SK-N-SH (cell line): ENCODE data around the gene SIK2. TPM values are rescaled to one million over a fixed set of nuclear protein-coding genes. Genes with fewer than 3 reads are reported as not detected.
A peak's percentile ranks its signal among the peaks of the same experiment; 100 is the strongest.

Source experiments
- CTCF ChIA-PET: fragments of 300-600, 350-600 bp; formaldehyde crosslinking; extraction: SDS; loops from one replicate; lab custom pipeline; 2021; lab: Yijun Ruan, JAX
- POLR2A ChIA-PET: fragments of 350-600 bp; sonication (Branson Sonifier 250); formaldehyde crosslinking; extraction: SDS; loops from one replicate; lab custom pipeline; 2020; ENCODE audit warnings: antibody characterized with exemption, inconsistent platforms; lab: Yijun Ruan, JAX
- DNase-seq: peaks from one replicate; pipeline ENCODE4 v3.0.0; 2012
- H2AFZ ChIP-seq: fragments of 200-600 bp; sonication (generic); 2 replicates; pipeline ENCODE4 v1.8.1; 2016; ENCODE audit warnings: antibody characterized with exemption, mild to moderate bottlenecking, low read depth
- H3F3A ChIP-seq: fragments of 200-600 bp; sonication (generic); replicated peaks from 2 replicates; pipeline ENCODE3; 2016; ENCODE audit warnings: antibody characterized with exemption, mild to moderate bottlenecking; ENCODE audit not compliant: insufficient read depth
- H3K27ac ChIP-seq, 2 experiments: fragments of 200-500 bp in 1 of 2; fragments of 200-600 bp in 1 of 2; sonication (Bioruptor generic) in 1 of 2; sonication (generic), shearing (Covaris generic) in 1 of 2; 2 replicates each; pipeline versions ENCODE4 v1.5.1 to v1.6.1; 2014 to 2016; ENCODE audit warnings: low read depth in 2 of 2, inconsistent platforms in 1 of 2, low read length in 1 of 2, mild to moderate bottlenecking in 1 of 2, mixed read lengths in 1 of 2
- H3K27me3 ChIP-seq: fragments of 200-600 bp; sonication (generic), shearing (Covaris generic); 2 replicates; pipeline ENCODE4 v1.6.1; 2016; ENCODE audit warnings: mixed run types; ENCODE audit not compliant: insufficient read depth
- H3K36me3 ChIP-seq, 2 experiments: fragments of 200-500 bp in 1 of 2; fragments of 200-600 bp in 1 of 2; sonication (Bioruptor generic) in 1 of 2; sonication (generic) in 1 of 2; replicated peaks in 1 of 2; 2 replicates each; pipeline versions ENCODE3 to v1.5.1; 2014 to 2016; ENCODE audit warnings: low read length in 1 of 2, mild to moderate bottlenecking in 1 of 2; ENCODE audit not compliant: insufficient read depth in 2 of 2, control insufficient read depth in 1 of 2
- H3K4me1 ChIP-seq, 2 experiments: fragments of 200-500 bp in 1 of 2; fragments of 200-600 bp in 1 of 2; sonication (Bioruptor generic) in 1 of 2; sonication (generic), shearing (Covaris generic) in 1 of 2; 2 replicates each; pipeline versions ENCODE4 v1.5.1 to v1.6.1; 2014 to 2016; ENCODE audit warnings: low read depth in 1 of 2, low read length in 1 of 2, mixed run types in 1 of 2; ENCODE audit not compliant: insufficient read depth in 2 of 2, control insufficient read depth in 1 of 2
- H3K4me2 ChIP-seq: fragments of 200-600 bp; sonication (generic), shearing (Covaris generic); 2 replicates; pipeline ENCODE4 v1.6.1; 2017; ENCODE audit warnings: mixed run types
- H3K4me3 ChIP-seq, 2 experiments: fragments of 200-500 bp in 1 of 2; fragments of 200-600 bp in 1 of 2; sonication (Bioruptor generic) in 1 of 2; sonication (generic), shearing (Covaris generic) in 1 of 2; 2 replicates each; pipeline versions ENCODE4 v1.5.1 to v1.8.1; 2014 to 2016; ENCODE audit warnings: low read depth in 2 of 2, inconsistent platforms in 1 of 2, low read length in 1 of 2, mild to moderate bottlenecking in 1 of 2, mixed read lengths in 1 of 2, moderate library complexity in 1 of 2
- H3K79me2 ChIP-seq: fragments of 200-600 bp; sonication (generic); 2 replicates; pipeline ENCODE4 v1.8.1; 2017; ENCODE audit warnings: mild to moderate bottlenecking; ENCODE audit not compliant: insufficient read depth
- H3K9ac ChIP-seq: fragments of 200-600 bp; sonication (generic); 2 replicates; pipeline ENCODE4 v1.6.1; 2017; ENCODE audit warnings: mixed run types
- H3K9me2 ChIP-seq: fragments of 200-600 bp; sonication (generic); 2 replicates; pipeline ENCODE4 v1.6.1; 2017; ENCODE audit warnings: mixed run types
- H3K9me3 ChIP-seq: fragments of 200-600 bp; sonication (generic); 2 replicates; pipeline ENCODE4 v1.6.1; 2017; ENCODE audit warnings: mixed run types, mild to moderate bottlenecking, moderate library complexity
- H4K20me1 ChIP-seq: fragments of 200-600 bp; sonication (generic); 2 replicates; pipeline ENCODE4 v1.6.1; 2017; ENCODE audit warnings: mild to moderate bottlenecking, mixed run types; ENCODE audit not compliant: insufficient read depth
- ELF1 ChIP-seq: IDR thresholded peaks from 2 replicates; pipeline ENCODE4 v1.4.0; 2012
- EP300 ChIP-seq, 2 experiments: IDR thresholded peaks; 2 replicates each; pipeline versions ENCODE4 v1.4.0 to v1.6.1; 2012; ENCODE audit warnings: borderline replicate concordance in 1 of 2, low read depth in 1 of 2, low read length in 1 of 2
- EZH2phosphoT487 ChIP-seq: fragments of 200-600 bp; sonication (generic); IDR thresholded peaks from 2 replicates; pipeline ENCODE4 v1.6.1; 2017; ENCODE audit warnings: low read depth, mixed run types, mild to moderate bottlenecking, antibody characterized with exemption, moderate library complexity, borderline replicate concordance
- GABPA ChIP-seq: IDR thresholded peaks from 2 replicates; pipeline ENCODE4 v1.4.0; 2012; ENCODE audit warnings: low read depth, mild to moderate bottlenecking
- GATA2 ChIP-seq: sonication (generic); formaldehyde crosslinking; IDR thresholded peaks from 2 replicates; pipeline ENCODE4 v1.5.0; 2020; ENCODE audit warnings: mild to moderate bottlenecking, missing genetic modification reagents
- JUND ChIP-seq: IDR thresholded peaks from 2 replicates; pipeline ENCODE4 v1.4.0; 2012
- MEF2A ChIP-seq: IDR thresholded peaks from 2 replicates; pipeline ENCODE4 v1.4.0; 2012; ENCODE audit warnings: low read depth, borderline replicate concordance
- MXI1 ChIP-seq: IDR thresholded peaks from 2 replicates; pipeline ENCODE4 v1.6.1; 2012; ENCODE audit warnings: mild to moderate bottlenecking, low read depth, low read length, improper control_type of control experiment
- NFIC ChIP-seq: IDR thresholded peaks from 2 replicates; pipeline ENCODE4 v1.4.0; 2012; ENCODE audit warnings: borderline replicate concordance
- POLR2AphosphoS5 ChIP-seq: IDR thresholded peaks from 2 replicates; pipeline ENCODE4 v1.6.1; 2012; ENCODE audit warnings: low read depth, low read length
- RAD21 ChIP-seq: IDR thresholded peaks from 2 replicates; pipeline ENCODE4 v1.6.1; 2012; ENCODE audit warnings: mild to moderate bottlenecking, low read length
- RFX5 ChIP-seq: IDR thresholded peaks from 2 replicates; pipeline ENCODE4 v1.6.1; 2012; ENCODE audit warnings: mild to moderate bottlenecking, improper control_type of control experiment, low read length
- SIN3A ChIP-seq: IDR thresholded peaks from 2 replicates; pipeline ENCODE4 v1.6.1; 2012; ENCODE audit warnings: low read depth, mild to moderate bottlenecking, low read length, moderate library complexity, borderline replicate concordance
- YY1 ChIP-seq: IDR thresholded peaks from 2 replicates; pipeline ENCODE4 v1.4.0; 2012; ENCODE audit warnings: low read depth, mild to moderate bottlenecking
- WGBS: methylation state at CpG from one replicate; pipeline ENCODE4 v1.1.6; 2017; ENCODE audit warnings: low lambda C conversion rate; 5-methylcytosine and 5-hydroxymethylcytosine counted together
- polyA plus RNA-seq, 3 experiments: library from polyadenylated mRNA; depleted of rRNA; stranded (reverse); fragments of >200 nt; gene quantifications; 2 replicates each; pipeline ENCODE4 v1.2.3, GENCODE V29; 2012
- TF ChIP-seq, protein P1 (sequence below): IDR thresholded peaks from 2 replicates; pipeline ENCODE4 v1.4.0; 2012; ENCODE audit warnings: low read depth, borderline replicate concordance
- TF ChIP-seq, protein P2 (sequence below): fragments of 150-350 bp; IDR thresholded peaks from 2 replicates; pipeline ENCODE4 v1.6.1; 2016; ENCODE audit warnings: mild to moderate bottlenecking, low read depth, low read length
- TF ChIP-seq, protein P3 (sequence below): IDR thresholded peaks from 2 replicates; pipeline ENCODE4 v1.4.0; 2012; ENCODE audit warnings: low read depth
- TF ChIP-seq, protein P4 (sequence below): IDR thresholded peaks from 2 replicates; pipeline ENCODE4 v1.6.1; 2012; ENCODE audit warnings: mild to moderate bottlenecking, low read depth, low read length, moderate library complexity
- TF ChIP-seq, protein P5 (sequence below): IDR thresholded peaks from 2 replicates; pipeline ENCODE4; 2012

SIK2 gene
- polyA plus RNA-seq, 1 of the 3 experiments (the other 2 are of a cell fraction), result 8.9 TPM

DNA sequence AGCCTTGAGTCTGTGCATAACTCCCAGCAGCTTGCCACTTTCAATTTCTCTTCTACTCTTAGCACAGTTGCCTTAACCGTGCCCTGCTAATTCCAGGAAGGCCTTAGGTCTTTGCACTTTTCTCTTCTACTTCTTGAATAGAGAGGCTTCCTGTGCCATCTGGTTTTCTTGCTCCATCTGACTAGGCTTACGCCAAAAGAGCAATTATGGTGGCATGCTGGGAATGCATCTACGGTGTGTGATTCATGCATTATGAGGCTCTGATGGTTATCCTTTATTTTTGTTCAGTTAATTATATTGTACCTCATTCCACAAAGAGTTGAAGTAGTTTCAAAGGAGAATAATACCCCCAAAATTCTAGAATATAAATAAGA is 29.4 kb downstream of the SIK2 start (continued):
- TF ChIP-seq, protein P1, sequence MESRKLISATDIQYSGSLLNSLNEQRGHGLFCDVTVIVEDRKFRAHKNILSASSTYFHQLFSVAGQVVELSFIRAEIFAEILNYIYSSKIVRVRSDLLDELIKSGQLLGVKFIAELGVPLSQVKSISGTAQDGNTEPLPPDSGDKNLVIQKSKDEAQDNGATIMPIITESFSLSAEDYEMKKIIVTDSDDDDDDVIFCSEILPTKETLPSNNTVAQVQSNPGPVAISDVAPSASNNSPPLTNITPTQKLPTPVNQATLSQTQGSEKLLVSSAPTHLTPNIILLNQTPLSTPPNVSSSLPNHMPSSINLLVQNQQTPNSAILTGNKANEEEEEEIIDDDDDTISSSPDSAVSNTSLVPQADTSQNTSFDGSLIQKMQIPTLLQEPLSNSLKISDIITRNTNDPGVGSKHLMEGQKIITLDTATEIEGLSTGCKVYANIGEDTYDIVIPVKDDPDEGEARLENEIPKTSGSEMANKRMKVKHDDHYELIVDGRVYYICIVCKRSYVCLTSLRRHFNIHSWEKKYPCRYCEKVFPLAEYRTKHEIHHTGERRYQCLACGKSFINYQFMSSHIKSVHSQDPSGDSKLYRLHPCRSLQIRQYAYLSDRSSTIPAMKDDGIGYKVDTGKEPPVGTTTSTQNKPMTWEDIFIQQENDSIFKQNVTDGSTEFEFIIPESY, result no peak; the same call in 1 of the 2 replicates
- TF ChIP-seq YY1, result 0 out of 2 replicates have a peak, but pooled peaks have one; percentile 38

DNA sequence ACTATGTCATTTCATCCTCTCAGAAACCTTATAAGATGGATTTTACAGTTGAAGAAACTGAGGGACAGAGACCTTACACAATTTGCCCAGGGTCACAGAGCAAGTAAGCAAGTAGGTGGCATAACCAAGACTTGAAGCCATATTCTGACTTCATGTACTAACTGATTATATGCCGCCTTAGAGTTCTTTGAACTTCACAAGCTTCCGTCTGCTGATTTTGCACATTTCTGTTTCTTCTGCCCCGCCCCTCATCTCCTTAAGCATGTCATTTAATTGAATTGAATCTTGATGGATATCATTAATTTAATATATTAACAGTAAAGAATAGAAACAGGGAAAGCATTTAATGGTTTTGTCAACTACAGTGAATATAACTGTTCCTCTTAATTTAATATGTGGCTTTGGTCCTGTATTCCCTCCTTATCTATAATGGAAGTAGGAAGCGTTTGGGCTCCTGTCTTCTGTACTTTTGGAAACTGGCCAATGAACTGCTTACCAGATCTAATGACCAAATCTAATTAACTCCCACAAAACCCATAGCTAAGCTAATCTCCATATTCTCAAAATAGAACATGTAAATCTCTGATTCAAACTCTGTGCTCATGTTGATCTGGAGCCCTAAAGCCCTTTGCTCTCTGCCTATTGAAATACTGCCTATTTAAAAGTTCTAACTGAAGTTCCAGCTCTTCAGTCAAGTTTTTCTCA is 30.4 kb downstream of the SIK2 start:
- H3K36me3 ChIP-seq, result peaks cover 7 to 30% of the 10 kb centered on the region in 2 experiments
- peaks cover 44 to 62% of the 10 kb centered on the region in 2 experiments; a peak in 3 of 4 replicates for H3K4me1 ChIP-seq
- H3F3A ChIP-seq, result peaks cover 64% of the 10 kb centered on the region
- POLR2A ChIA-PET, result no interaction called here
- CTCF ChIA-PET, result interaction anchor here (1.2 to 3.3 kb wide), 3 partner anchors 29 to 145 kb away, joined by 3 to 20 read pairs (median 5); partner anchors contain the start of gene SIK2
- no peak overlapping the region for H3K9ac ChIP-seq
- peaks cover 12% of the 10 kb centered on the region; the same call in 1 of the 2 replicates for H3K79me2 ChIP-seq
- H3K9me2 ChIP-seq, result no peaks in the 10 kb centered on the region
- peak overlapping the region; percentile 79 to 87 for H3K27ac ChIP-seq
- H2AFZ ChIP-seq, result no peak overlapping the region
- peak; percentile 40 for DNase-seq
- H4K20me1 ChIP-seq, result no peaks in the 10 kb centered on the region
- H3K27me3 ChIP-seq, result no peaks in the 10 kb centered on the region
- no peak overlapping the region for H3K4me2 ChIP-seq
- H3K9me3 ChIP-seq, result no peaks in the 10 kb centered on the region
- 70% methylated on average over 4 of the region's 4 CpGs for WGBS
- H3K4me3 ChIP-seq, result no peak overlapping the region
- TF ChIP-seq JUND (no peak), GATA2 (CRISPR knock-in tag) (peak; percentile 67), RFX5 (no peak), POLR2AphosphoS5 (peak; percentile 23; the same call in 1 of the 2 replicates), SIN3A (no peak), GABPA (no peak), NFIC (peak; percentile 47; the same call in 1 of the 2 replicates), MXI1 (0 out of 2 replicates have a peak, but pooled peaks have one; percentile 24), EP300 (IDR thresholded peaks at IDR 0.05; ENCODE audit: borderline replicate concordance in 1 of 2, low read depth in 1 of 2, low read length in 1 of 2) (peak in 1 of 2 experiments; percentile 86; a peak in 2 of 4 replicates), EZH2phosphoT487 (no peak), MEF2A (no peak), YY1 (no peak), RAD21 (0 out of 2 replicates have a peak, but pooled peaks have one; percentile 4), ELF1 (no peak)
- TF ChIP-seq, protein P1, result no peak
- TF ChIP-seq, protein P2, sequence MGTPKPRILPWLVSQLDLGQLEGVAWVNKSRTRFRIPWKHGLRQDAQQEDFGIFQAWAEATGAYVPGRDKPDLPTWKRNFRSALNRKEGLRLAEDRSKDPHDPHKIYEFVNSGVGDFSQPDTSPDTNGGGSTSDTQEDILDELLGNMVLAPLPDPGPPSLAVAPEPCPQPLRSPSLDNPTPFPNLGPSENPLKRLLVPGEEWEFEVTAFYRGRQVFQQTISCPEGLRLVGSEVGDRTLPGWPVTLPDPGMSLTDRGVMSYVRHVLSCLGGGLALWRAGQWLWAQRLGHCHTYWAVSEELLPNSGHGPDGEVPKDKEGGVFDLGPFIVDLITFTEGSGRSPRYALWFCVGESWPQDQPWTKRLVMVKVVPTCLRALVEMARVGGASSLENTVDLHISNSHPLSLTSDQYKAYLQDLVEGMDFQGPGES, result no peak
- TF ChIP-seq, protein P3, sequence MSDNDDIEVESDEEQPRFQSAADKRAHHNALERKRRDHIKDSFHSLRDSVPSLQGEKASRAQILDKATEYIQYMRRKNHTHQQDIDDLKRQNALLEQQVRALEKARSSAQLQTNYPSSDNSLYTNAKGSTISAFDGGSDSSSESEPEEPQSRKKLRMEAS, result no peak
- TF ChIP-seq, protein P4, sequence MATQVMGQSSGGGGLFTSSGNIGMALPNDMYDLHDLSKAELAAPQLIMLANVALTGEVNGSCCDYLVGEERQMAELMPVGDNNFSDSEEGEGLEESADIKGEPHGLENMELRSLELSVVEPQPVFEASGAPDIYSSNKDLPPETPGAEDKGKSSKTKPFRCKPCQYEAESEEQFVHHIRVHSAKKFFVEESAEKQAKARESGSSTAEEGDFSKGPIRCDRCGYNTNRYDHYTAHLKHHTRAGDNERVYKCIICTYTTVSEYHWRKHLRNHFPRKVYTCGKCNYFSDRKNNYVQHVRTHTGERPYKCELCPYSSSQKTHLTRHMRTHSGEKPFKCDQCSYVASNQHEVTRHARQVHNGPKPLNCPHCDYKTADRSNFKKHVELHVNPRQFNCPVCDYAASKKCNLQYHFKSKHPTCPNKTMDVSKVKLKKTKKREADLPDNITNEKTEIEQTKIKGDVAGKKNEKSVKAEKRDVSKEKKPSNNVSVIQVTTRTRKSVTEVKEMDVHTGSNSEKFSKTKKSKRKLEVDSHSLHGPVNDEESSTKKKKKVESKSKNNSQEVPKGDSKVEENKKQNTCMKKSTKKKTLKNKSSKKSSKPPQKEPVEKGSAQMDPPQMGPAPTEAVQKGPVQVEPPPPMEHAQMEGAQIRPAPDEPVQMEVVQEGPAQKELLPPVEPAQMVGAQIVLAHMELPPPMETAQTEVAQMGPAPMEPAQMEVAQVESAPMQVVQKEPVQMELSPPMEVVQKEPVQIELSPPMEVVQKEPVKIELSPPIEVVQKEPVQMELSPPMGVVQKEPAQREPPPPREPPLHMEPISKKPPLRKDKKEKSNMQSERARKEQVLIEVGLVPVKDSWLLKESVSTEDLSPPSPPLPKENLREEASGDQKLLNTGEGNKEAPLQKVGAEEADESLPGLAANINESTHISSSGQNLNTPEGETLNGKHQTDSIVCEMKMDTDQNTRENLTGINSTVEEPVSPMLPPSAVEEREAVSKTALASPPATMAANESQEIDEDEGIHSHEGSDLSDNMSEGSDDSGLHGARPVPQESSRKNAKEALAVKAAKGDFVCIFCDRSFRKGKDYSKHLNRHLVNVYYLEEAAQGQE, result no peak
- TF ChIP-seq, protein P5, sequence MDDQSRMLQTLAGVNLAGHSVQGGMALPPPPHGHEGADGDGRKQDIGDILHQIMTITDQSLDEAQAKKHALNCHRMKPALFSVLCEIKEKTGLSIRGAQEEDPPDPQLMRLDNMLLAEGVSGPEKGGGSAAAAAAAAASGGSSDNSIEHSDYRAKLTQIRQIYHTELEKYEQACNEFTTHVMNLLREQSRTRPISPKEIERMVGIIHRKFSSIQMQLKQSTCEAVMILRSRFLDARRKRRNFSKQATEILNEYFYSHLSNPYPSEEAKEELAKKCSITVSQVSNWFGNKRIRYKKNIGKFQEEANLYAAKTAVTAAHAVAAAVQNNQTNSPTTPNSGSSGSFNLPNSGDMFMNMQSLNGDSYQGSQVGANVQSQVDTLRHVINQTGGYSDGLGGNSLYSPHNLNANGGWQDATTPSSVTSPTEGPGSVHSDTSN, result no peak
